GM19452 (cell line): Measurements from ENCODE around the gene FAH.

ENCODE experiments used
- ATAC-seq: cut with Tn5 transposase; IDR thresholded peaks from one replicate; pipeline ENCODE4 v1.9.1; 2021; ENCODE audit not compliant: unreplicated experiment

FAH gene

DNA sequence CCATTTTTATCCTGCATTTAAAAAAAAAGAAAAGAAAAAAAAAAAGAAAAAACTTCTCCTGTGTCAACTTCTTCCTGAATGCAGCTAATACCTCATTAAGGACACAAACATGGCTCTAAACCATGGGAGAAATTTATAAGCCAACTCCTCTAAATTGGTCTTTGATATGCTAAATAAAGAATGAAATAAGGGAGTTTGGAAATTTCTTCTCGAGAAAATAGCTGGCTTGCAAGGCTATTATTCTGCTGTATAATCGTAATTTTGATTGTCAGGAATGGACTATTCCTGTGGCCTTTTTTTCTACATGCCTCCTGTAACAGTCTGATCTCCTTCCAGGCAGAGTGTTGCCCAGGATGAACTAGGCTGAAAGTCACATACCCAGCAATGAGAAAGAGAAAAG is 78.6 kb downstream of the FAH start:
- ATAC-seq: no peak

DNA sequence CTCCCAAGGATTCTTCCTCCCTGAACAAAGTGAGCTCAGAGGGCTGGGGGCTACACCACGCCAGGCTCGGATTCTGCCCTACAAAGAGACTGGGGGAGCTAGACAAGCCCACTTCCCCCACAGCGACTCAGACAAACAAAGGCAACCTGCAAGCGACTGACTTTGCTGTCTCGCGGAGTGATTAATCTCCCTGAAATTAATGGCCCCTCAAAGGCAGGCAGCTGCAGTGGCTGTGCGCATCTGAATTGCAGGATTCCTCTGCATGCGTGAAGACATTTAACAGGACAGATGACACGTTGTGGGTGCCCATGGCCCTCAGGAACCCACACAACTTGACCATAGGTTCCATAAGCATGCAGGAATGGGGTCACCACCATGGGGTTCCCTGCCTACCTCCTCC is 80.8 kb downstream of the FAH start:
- no peak for ATAC-seq

DNA sequence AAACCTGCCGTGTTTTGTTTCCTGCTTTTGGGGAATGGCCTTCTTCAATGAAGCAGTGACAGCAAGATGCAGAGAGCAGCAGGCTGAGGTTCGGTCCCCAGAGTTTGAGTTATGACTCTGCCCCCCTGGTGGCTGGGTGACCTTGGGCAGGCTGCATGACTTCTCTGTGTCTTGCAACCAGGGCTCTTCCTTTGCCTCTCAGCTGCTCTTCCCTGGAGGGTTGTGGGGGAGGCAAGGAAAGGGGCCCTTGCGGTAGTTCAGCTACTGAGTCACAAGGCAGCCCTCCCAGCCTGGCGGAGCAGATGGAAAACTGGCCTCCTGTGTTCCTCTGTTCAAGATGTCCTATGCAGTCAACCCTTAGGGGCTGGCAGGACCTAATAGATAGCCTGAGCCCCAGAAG is 82.1 kb downstream of the FAH start:
- ATAC-seq: no peak
